Measurements from ENCODE around the gene ADM5. TPM values are rescaled to one million over a fixed set of nuclear protein-coding genes. Genes with fewer than 3 reads are reported as not detected.

Gene ADM5
- total RNA-seq, 1 experiment from 2014 or later: 4.0 TPM

DNA sequence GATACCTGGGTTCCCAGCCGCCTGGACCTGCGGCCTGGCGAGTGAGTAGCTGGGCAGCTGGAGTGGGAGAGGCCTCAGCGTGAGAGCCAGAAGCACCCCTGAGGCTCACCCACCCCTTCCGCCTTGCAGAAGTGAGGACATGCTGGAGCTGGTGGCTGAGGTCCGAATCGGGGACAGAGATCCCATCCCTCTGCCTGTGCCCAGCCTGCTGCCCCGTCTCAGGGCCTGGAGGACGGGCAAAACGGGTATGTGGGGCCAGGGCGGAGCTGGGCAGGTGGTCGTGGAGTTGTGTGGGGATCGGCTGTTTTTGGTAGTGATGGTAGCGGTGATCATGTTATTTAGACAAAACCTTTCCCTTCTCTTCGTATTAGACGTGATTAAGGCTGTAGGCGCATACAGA, 42.8 kb upstream of the ADM5 start:
- Histone ChIP-seq H3K4me1 (ENCODE audit: low read length) (peaks cover 20% of the 10 kb centered on the region), H3K27ac (ENCODE audit: low read length) (no peak overlapping the region), H3K4me3 (ENCODE audit: low read length) (no peak overlapping the region), H3K4me2 (ENCODE audit: low read depth, low read length, poor library complexity, severe bottlenecking) (no peak overlapping the region), H3K9me3 (ENCODE audit: low read length) (no peaks in the 10 kb centered on the region), H3K36me3 (ENCODE audit: insufficient read depth, low read length) (no peaks in the 10 kb centered on the region; the same call in none of the 2 replicates), H4K20me1 (ENCODE audit: insufficient read depth, low read depth, low read length) (peaks cover 28% of the 10 kb centered on the region; the same call in 1 of the 2 replicates), H3K79me2 (ENCODE audit: low read length) (peaks cover 42% of the 10 kb centered on the region), H2AFZ (ENCODE audit: low read length) (no peak overlapping the region), H3K9ac (ENCODE audit: low read length) (no peak overlapping the region), H3K27me3 (ENCODE audit: low read length) (no peaks in the 10 kb centered on the region), H3K9me2 (replicated peaks; ENCODE audit: insufficient read depth, low read length) (no peaks in the 10 kb centered on the region)
- no peak for DNase-seq

DNA sequence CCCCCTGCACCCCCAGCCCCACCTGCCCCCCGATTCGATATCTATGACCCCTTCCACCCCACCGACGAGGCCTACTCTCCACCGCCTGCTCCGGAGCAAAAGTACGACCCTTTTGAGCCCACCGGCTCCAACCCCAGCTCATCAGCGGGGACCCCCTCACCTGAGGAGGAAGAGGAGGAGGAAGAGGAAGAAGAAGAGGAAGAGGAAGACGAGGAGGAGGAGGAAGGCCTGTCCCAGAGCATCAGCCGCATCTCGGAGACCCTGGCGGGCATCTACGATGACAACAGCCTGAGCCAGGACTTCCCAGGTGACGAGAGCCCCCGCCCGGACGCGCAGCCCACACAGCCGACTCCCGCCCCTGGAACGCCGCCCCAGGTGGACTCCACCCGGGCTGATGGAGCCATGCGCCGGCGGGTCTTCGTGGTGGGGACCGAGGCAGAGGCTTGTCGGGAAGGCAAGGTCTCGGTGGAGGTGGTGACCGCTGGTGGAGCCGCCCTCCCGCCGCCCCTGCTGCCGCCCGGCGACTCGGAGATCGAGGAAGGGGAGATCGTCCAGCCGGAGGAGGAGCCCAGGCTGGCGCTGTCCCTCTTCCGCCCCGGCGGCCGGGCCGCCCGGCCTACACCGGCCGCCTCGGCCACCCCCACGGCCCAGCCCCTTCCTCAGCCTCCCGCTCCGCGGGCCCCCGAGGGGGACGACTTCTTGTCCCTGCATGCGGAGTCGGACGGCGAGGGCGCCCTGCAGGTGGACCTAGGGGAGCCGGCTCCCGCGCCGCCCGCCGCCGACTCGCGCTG, 38.2 kb upstream of the ADM5 start:
- Histone ChIP-seq H3K9me3 (ENCODE audit: low read length) (no peaks in the 10 kb centered on the region), H3K27me3 (ENCODE audit: low read length) (no peaks in the 10 kb centered on the region), H4K20me1 (ENCODE audit: insufficient read depth, low read depth, low read length) (0 out of 2 replicates have a peak, but pooled peaks cover 22% of the 10 kb centered on the region), H2AFZ (ENCODE audit: low read length) (no peak overlapping the region), H3K9me2 (replicated peaks; ENCODE audit: insufficient read depth, low read length) (no peaks in the 10 kb centered on the region), H3K36me3 (ENCODE audit: insufficient read depth, low read length) (peaks cover 19% of the 10 kb centered on the region; the same call in 1 of the 2 replicates), H3K79me2 (ENCODE audit: low read length) (peaks cover 3% of the 10 kb centered on the region; the same call in 1 of the 2 replicates), H3K4me1 (ENCODE audit: low read length) (no peaks in the 10 kb centered on the region), H3K27ac (ENCODE audit: low read length) (no peak overlapping the region), H3K4me2 (ENCODE audit: low read depth, low read length, poor library complexity, severe bottlenecking) (no peak overlapping the region), H3K9ac (ENCODE audit: low read length) (no peak overlapping the region), H3K4me3 (ENCODE audit: low read length) (no peak overlapping the region)
- DNase-seq: no peak

DNA sequence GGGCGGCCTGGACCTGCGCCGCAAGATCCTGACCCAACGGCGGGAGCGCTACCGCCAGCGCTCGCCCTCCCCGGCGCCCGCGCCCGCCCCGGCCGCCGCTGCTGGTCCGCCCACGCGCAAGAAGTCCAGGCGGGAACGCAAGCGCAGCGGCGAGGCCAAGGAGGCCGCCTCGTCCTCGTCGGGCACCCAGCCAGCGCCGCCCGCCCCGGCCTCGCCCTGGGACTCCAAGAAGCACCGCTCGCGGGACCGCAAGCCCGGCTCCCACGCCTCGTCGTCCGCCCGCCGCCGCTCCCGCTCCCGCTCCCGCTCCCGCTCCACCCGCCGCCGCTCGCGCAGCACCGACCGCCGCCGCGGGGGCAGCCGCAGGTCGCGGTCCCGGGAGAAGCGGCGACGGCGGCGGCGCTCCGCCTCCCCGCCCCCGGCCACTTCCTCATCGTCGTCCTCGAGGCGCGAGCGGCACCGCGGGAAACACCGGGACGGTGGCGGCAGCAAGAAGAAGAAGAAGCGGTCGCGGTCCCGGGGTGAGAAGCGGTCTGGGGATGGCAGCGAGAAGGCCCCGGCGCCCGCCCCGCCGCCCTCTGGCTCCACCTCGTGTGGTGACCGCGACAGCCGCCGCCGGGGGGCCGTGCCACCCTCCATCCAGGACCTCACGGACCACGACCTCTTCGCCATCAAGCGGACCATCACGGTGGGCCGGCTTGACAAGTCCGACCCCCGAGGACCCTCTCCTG, 37.4 kb upstream of the ADM5 start:
- H3K36me3 ChIP-seq (ENCODE audit: insufficient read depth, low read length): peaks cover 19% of the 10 kb centered on the region; the same call in 1 of the 2 replicates
- no peak overlapping the region for H3K4me2 ChIP-seq (ENCODE audit: low read depth, low read length, poor library complexity, severe bottlenecking)
- no peaks in the 10 kb centered on the region for H3K9me2 ChIP-seq (replicated peaks; ENCODE audit: insufficient read depth, low read length)
- peaks cover 3% of the 10 kb centered on the region; the same call in 1 of the 2 replicates for H3K79me2 ChIP-seq (ENCODE audit: low read length)
- H2AFZ ChIP-seq (ENCODE audit: low read length): no peak overlapping the region
- H3K4me3 ChIP-seq (ENCODE audit: low read length): no peak overlapping the region
- H3K9me3 ChIP-seq (ENCODE audit: low read length): no peaks in the 10 kb centered on the region
- no peaks in the 10 kb centered on the region for H3K27me3 ChIP-seq (ENCODE audit: low read length)
- H3K4me1 ChIP-seq (ENCODE audit: low read length): no peaks in the 10 kb centered on the region
- H3K27ac ChIP-seq (ENCODE audit: low read length): no peak overlapping the region
- 0 out of 2 replicates have a peak, but pooled peaks cover 16% of the 10 kb centered on the region for H4K20me1 ChIP-seq (ENCODE audit: insufficient read depth, low read depth, low read length)
- no peak for DNase-seq
- no peak overlapping the region for H3K9ac ChIP-seq (ENCODE audit: low read length)

DNA sequence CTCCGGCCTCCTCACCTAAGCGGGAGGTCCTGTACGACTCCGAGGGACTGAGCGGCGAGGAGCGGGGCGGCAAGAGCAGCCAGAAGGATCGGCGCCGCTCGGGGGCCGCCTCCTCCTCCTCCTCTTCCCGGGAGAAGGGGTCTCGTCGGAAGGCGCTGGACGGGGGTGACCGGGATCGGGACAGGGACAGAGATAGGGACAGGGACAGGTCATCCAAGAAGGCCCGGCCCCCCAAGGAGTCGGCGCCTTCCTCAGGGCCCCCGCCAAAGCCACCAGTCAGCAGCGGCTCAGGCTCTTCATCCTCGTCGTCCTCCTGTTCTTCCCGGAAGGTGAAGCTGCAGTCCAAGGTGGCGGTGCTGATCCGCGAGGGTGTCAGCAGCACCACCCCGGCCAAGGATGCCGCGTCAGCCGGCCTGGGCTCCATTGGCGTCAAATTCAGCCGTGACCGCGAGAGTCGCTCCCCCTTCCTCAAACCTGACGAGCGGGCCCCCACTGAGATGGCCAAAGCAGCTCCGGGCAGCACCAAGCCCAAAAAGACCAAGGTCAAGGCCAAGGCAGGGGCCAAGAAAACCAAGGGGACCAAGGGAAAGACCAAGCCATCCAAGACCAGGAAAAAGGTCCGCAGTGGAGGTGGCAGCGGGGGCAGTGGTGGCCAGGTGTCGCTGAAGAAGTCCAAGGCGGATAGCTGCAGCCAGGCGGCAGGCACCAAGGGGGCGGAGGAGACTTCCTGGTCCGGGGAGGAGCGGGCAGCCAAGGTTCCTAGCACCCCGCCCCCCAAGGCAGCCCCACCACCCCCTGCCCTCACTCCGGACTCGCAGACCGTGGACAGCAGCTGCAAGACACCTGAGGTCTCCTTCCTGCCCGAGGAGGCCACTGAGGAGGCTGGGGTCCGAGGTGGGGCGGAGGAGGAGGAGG, 36.6 kb upstream of the ADM5 start:
- no peaks in the 10 kb centered on the region for H3K4me1 ChIP-seq (ENCODE audit: low read length)
- no peaks in the 10 kb centered on the region for H3K27me3 ChIP-seq (ENCODE audit: low read length)
- H3K9ac ChIP-seq (ENCODE audit: low read length): no peak overlapping the region
- no peaks in the 10 kb centered on the region for H3K79me2 ChIP-seq (ENCODE audit: low read length)
- H3K9me2 ChIP-seq (replicated peaks; ENCODE audit: insufficient read depth, low read length): no peaks in the 10 kb centered on the region
- peaks cover 19% of the 10 kb centered on the region; the same call in 1 of the 2 replicates for H3K36me3 ChIP-seq (ENCODE audit: insufficient read depth, low read length)
- no peak for DNase-seq
- no peaks in the 10 kb centered on the region for H3K9me3 ChIP-seq (ENCODE audit: low read length)
- H3K27ac ChIP-seq (ENCODE audit: low read length): no peak overlapping the region
- no peak overlapping the region for H2AFZ ChIP-seq (ENCODE audit: low read length)
- H3K4me3 ChIP-seq (ENCODE audit: low read length): no peak overlapping the region
- no peak overlapping the region for H3K4me2 ChIP-seq (ENCODE audit: low read depth, low read length, poor library complexity, severe bottlenecking)
- H4K20me1 ChIP-seq (ENCODE audit: insufficient read depth, low read depth, low read length): 0 out of 2 replicates have a peak, but pooled peaks cover 12% of the 10 kb centered on the region

DNA sequence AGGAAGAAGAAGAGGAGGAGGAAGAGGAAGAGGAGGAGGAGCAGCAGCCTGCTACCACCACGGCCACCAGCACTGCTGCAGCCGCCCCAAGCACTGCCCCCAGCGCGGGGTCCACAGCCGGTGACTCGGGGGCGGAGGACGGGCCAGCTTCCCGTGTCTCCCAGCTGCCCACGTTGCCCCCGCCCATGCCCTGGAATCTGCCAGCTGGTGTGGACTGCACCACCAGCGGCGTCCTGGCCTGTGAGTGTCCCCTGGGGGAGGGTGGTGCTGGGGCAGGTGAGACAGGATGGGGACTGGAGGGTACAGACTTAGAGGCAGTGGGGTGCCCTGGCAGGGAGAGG, 36.0 kb upstream of the ADM5 start:
- no peak overlapping the region for H3K27ac ChIP-seq (ENCODE audit: low read length)
- H3K36me3 ChIP-seq (ENCODE audit: insufficient read depth, low read length): peaks cover 19% of the 10 kb centered on the region; the same call in 1 of the 2 replicates
- no peak overlapping the region for H3K4me2 ChIP-seq (ENCODE audit: low read depth, low read length, poor library complexity, severe bottlenecking)
- H2AFZ ChIP-seq (ENCODE audit: low read length): no peak overlapping the region
- no peak for DNase-seq
- no peaks in the 10 kb centered on the region for H3K27me3 ChIP-seq (ENCODE audit: low read length)
- H3K4me3 ChIP-seq (ENCODE audit: low read length): no peak overlapping the region
- no peaks in the 10 kb centered on the region for H3K9me3 ChIP-seq (ENCODE audit: low read length)
- no peak overlapping the region for H3K9ac ChIP-seq (ENCODE audit: low read length)
- H3K4me1 ChIP-seq (ENCODE audit: low read length): no peaks in the 10 kb centered on the region
- 0 out of 2 replicates have a peak, but pooled peaks cover 12% of the 10 kb centered on the region for H4K20me1 ChIP-seq (ENCODE audit: insufficient read depth, low read depth, low read length)
- H3K79me2 ChIP-seq (ENCODE audit: low read length): no peaks in the 10 kb centered on the region
- no peaks in the 10 kb centered on the region for H3K9me2 ChIP-seq (replicated peaks; ENCODE audit: insufficient read depth, low read length)

DNA sequence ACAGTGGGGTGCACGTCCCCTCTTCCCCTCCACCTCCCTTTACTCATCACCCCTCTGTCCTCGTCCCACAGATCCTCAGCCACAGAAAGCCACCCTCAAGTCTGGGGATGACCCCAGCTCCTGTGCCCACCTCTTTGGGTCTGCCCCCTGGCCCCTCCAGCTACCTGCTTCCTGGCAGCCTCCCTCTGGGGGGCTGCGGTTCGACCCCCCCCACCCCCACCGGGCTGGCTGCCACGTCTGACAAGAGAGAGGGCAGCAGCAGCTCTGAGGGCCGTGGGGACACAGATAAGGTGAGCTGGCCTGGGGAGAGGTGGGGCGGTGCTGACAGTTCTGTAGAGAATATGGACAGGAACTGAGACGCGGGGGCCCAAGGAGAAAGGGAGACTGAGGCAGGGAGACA, 34.8 kb upstream of the ADM5 start:
- peaks cover 27% of the 10 kb centered on the region for H3K36me3 ChIP-seq (ENCODE audit: insufficient read depth, low read length)
- H3K27me3 ChIP-seq (ENCODE audit: low read length): no peaks in the 10 kb centered on the region
- H3K4me2 ChIP-seq (ENCODE audit: low read depth, low read length, poor library complexity, severe bottlenecking): no peak overlapping the region
- no peak overlapping the region for H3K4me3 ChIP-seq (ENCODE audit: low read length)
- H4K20me1 ChIP-seq (ENCODE audit: insufficient read depth, low read depth, low read length): peaks cover 20% of the 10 kb centered on the region
- no peak overlapping the region for H3K9ac ChIP-seq (ENCODE audit: low read length)
- no peaks in the 10 kb centered on the region for H3K9me2 ChIP-seq (replicated peaks; ENCODE audit: insufficient read depth, low read length)
- DNase-seq: no peak
- no peak overlapping the region for H2AFZ ChIP-seq (ENCODE audit: low read length)
- H3K27ac ChIP-seq (ENCODE audit: low read length): no peak overlapping the region
- no peaks in the 10 kb centered on the region for H3K9me3 ChIP-seq (ENCODE audit: low read length)
- no peaks in the 10 kb centered on the region for H3K79me2 ChIP-seq (ENCODE audit: low read length)
- H3K4me1 ChIP-seq (ENCODE audit: low read length): no peaks in the 10 kb centered on the region

DNA sequence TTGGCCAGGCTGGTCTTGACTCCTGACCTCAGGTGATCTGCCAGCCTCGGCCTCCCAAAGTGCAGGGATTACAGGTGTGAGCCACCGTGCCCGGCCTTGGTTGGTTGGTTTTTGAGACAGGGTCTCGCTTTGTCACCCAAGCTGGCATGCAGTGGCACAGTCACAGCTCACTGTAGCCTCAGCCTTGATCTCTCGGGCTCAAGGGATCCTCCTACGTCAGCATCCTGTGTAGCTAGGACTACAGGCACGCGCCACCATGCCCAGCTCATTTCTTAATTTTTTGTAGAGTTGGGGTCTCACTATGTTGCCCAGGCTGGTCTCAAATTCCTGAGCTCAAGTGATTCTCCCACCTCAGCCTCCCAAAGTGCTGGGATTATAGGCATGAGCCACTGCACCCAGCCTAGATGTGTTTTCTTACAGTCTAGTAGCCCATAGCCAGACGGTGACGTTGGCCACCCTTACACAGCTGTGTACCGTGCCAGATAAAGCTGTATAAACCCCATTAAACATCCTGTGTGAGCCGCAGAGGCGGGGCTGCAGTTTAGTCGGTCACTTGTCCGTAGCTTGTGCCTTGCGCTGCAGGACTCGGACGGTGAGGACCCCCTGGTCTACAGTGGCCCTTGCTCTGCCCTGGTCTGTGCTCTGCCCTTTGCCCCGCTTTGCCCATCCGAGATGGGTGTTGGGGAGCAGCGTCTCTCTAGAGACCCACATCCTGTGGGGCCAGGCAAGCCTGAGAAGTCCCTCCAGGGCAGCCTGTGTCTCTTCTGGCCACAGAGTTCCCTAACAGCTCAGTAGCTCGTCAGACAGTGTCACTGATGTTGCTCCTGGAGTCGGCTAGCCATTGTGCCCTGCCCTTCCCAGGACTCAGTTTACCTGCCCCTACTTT, 33.6 kb upstream of the ADM5 start:
- DNase-seq: no peak
- Histone ChIP-seq H3K9me3 (ENCODE audit: low read length) (no peaks in the 10 kb centered on the region), H3K79me2 (ENCODE audit: low read length) (no peaks in the 10 kb centered on the region), H3K9ac (ENCODE audit: low read length) (no peak overlapping the region), H4K20me1 (ENCODE audit: insufficient read depth, low read depth, low read length) (peaks cover 26% of the 10 kb centered on the region), H2AFZ (ENCODE audit: low read length) (no peak overlapping the region), H3K36me3 (ENCODE audit: insufficient read depth, low read length) (peaks cover 32% of the 10 kb centered on the region), H3K27ac (ENCODE audit: low read length) (no peak overlapping the region), H3K4me3 (ENCODE audit: low read length) (no peak overlapping the region), H3K9me2 (replicated peaks; ENCODE audit: insufficient read depth, low read length) (no peaks in the 10 kb centered on the region), H3K4me2 (ENCODE audit: low read depth, low read length, poor library complexity, severe bottlenecking) (no peak overlapping the region), H3K27me3 (ENCODE audit: low read length) (no peaks in the 10 kb centered on the region), H3K4me1 (ENCODE audit: low read length) (no peaks in the 10 kb centered on the region)
